ENCODE results near the gene UBE2A. TPM values are rescaled to one million over a fixed set of nuclear protein-coding genes. Genes with fewer than 3 reads are reported as not detected.

UBE2A gene
- 47.7 and 56.5 TPM in 2 replicates for total RNA-seq

DNA sequence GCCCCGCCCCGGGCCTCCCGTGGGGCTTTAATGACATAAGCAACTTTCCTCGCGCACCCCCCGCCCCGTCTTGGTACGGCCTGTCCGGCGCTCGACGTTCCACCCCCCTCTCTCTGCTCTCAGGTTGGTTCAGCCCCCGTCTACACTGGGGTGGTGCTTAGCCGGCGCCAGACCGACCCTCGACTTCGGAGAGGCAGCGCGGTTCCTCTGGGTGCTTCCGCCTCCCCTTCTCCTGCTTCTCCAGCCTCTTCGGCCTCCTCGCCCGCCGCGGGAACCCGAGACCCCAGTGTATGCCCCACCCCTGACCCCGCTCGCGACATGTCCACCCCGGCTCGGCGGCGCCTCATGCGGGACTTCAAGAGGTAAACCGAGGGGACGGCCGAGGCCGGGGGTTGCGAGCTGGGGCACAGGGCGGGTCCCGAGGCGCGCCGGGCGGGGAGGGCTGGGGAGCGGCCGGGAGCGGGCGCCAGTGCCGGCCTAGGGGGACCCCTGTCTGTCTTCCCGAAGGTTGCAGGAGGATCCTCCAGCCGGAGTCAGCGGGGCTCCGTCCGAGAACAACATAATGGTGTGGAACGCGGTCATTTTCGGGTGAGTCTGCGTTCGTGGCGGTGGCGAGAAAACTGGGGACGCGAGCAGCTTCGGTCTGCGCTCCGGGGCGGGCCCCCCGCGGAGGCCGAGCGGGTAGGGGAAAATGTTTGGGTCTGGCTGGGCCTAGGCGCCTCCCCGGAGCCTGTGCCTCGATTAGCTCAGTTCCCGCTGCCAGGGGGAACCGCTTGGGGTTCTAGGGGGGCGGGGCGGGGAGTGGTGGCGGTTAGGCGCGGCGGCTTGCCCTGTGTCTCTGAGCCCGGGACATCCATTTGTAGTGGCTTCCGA lies at the start of gene UBE2A:
Gene UBE2A (plus strand): TSS at position 170 of the 873 bp plus-strand sequence. CDS start 149 bp downstream, at position 319.

DNA sequence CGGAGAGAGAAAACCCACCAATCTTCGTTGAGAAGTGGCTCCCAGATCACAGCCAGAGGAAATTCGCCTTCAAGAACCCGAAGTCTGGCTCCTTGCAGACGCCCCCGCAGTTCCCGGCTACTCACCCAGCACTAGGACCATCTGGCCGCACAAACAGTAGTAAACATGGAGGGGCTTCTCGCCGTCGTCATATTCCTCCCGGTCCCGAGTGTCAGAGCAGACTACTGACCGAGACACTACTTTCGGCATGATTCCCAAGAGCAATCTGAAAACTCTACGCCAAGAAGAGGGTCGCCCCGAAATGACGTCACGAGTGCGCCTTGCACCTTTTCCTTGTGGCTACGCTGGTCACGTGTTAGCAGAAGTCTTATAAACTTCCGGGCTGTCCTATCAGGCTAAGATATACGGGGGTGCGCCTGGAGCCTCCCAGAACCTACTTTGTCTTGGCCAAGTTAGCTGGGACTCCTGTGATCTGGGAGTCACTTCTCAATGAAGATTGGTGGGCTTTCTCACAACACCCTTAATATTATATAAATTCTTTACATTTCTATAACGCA lies 9.2 kb upstream of the UBE2A start, which contains the start of gene STEEP1:
Gene STEEP1 (minus strand): TSS at position 303 of the 557 bp plus-strand sequence. CDS start 54 bp downstream, at position 249.

DNA sequence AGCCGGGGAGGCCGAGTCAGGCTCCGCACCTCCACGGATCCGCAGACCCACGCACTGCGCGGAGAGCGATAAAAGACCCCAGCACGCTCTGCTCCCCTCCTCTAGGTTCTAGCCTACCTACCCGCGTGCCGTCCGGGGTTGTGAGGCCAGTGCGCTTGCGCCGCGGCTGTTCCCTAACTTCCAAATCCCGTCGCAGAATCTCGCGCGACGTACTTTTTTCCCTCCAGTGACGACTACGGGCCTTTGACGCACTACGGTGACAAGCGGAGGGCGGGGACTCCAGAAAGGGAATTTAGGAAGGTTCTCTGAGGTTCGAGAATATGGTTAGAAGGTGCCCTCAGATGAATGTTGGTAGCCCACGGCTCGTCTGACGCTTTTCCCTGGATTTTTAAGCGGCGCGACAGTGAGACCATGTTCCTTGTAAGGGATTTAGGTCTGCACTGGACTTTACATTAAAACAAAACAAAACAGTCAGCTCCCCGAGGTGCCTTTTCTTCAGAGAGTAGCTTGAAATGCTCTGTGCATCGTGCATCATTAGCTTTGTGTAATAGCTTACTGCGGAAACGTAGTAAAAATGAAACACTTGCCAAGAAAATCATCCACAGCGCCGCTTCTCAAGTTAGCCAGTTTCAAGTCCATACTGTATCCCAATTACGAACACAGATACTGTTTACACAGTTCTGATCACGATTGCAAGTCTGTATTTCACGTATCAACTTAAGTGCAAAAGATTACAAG lies 32.1 kb downstream of the UBE2A start, which contains the start of gene NKRF:
Gene NKRF (minus strand): TSS at position 145 of the 738 bp plus-strand sequence.

Other genes with a start within 250 kb of the UBE2A start
- gene SLC25A43, start 175.2 kb upstream of the UBE2A start, total RNA-seq = 30.4 and 34.4 TPM in 2 replicates
- gene SLC25A5, start 106.1 kb upstream of the UBE2A start, total RNA-seq = 148 and 168 TPM in 2 replicates
- 30.2 and 33.0 TPM in 2 replicates for gene STEEP1, start 9.2 kb upstream of the UBE2A start, total RNA-seq
- 5.9 and 6.1 TPM in 2 replicates for gene NKRF, start 31.9 kb downstream of the UBE2A start, total RNA-seq
- 25.2 and 26.6 TPM in 2 replicates for gene SEPTIN6, start 118.6 kb downstream of the UBE2A start, total RNA-seq
- 0.13 and 0.32 TPM in 2 replicates for gene SOWAHD, start 184.0 kb downstream of the UBE2A start, total RNA-seq
- gene RPL39, start 217.1 kb downstream of the UBE2A start, total RNA-seq = 1,978 and 2,317 TPM in 2 replicates

Measured in articular chondrocyte of knee joint (primary cell).